Endometrial microvascular endothelial cells (primary cell): Measurements from ENCODE around the gene MOK. TPM values are rescaled to one million over a fixed set of nuclear protein-coding genes. Genes with fewer than 3 reads are reported as not detected.
"Not testable (repeated sequence)": the region's sequence is repeated elsewhere in the genome, so short reads cannot be mapped to it uniquely, and the experiment has no call there.

Experiments
- in situ Hi-C: cut with HindIII; loops from 2 replicates; pipeline ENCODE4 v1.10.0; 2017; ENCODE audit warnings: low sequenced_read_pairs, low pct_unique_long_range_greater_than_20kb; ENCODE audit errors: inconsistent ontology term
- total RNA-seq: library from RNA; depleted of rRNA; stranded (reverse); fragments of >200 nt; gene quantifications from one replicate; pipeline ENCODE4 v1.2.3, GENCODE V29; 2015; ENCODE audit errors: inconsistent ontology term

Gene MOK
- total RNA-seq, 1 donor from 2014 or later: 7.5 TPM

GRCh38 chr14:102325791-102326345 lies 20.9 kb upstream of the MOK start:
- in situ Hi-C loops: no loop called here

DNA sequence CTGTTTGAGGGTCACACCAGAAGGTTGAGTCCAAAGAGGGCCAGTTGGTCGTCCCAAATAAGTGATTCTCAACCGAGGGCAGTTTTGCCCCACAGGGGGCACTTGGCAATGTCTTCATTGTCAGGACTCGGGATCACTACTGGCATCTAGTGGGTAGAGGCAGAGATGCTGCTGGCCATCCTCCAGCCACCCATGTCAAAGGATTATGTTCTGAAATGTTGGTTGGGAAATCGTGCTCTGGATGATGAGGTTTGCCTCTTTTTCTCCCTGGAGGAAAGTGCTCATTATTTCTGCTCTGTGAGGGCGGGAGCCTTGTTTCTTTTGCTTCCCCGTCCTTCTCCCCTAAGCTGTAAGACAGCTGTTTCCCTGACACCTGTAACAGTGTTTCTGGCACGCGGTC lies 18.1 kb upstream of the MOK start:
- in situ Hi-C loops: loop anchor here (25.0 kb wide), 1 partner anchor 236 kb away; the partner anchor contains the start of gene HSP90AA1

- in situ Hi-C loops: loop anchor here (25.0 kb wide), 1 partner anchor 234 kb away; the partner anchor contains the start of gene HSP90AA1
These were observed 16.8 kb upstream of the MOK start for GRCh38 chr14:102321456-102322422.

DNA sequence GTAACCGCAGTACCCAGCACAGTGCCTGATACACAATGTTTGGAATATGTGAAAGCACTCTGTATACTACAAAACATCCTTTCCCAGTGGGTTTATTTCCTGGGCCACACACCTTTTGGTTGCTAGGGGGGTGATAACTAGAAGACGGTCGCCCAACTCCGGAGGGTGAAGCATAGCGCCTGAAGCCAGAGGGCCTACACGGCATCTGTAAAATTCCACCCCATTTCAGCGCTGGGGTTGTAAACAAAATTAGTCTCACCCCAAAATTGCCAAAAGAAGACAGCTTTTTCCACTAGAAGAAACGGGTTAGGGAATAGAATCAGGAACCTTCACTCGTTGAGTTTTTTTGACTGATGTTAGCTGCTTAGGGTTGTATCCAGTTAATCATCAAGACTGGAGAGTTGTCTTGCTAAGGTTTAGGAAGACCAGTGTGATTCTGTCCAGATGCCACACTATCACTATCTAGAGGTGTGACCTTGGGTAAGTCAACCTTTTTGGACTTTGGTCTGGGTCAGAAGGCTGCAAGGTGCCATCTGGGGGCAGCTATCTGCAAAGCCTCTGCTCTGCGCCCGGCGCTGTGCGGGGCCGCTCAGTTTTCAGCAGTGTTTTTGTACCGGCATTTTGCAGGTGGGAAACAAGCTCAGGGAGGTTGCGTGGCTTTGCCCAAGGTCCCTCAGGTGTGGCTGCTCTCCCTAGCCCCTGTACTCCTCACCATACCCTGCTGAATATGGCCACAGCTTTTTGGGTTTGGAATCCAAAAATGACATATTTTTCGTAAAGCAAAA lies 15.9 kb upstream of the MOK start:
- in situ Hi-C loops: loop anchor here (25.0 kb wide), 1 partner anchor 234 kb away; the partner anchor contains the start of gene HSP90AA1

- in situ Hi-C loops: loop anchor here (25.0 kb wide), 1 partner anchor 233 kb away; the partner anchor contains the start of gene HSP90AA1
These were observed 15.2 kb upstream of the MOK start for GRCh38 chr14:102320033-102320660.

GRCh38 chr14:102319351-102320032 lies 14.5 kb upstream of the MOK start, which contains the start of gene ZNF839:
ZNF839 (plus strand) TSS chr14:102319746; CDS start chr14:102319766, 20 bp downstream.
- in situ Hi-C loops: loop anchor here (25.0 kb wide), 1 partner anchor 232 kb away; the partner anchor contains the start of gene HSP90AA1

DNA sequence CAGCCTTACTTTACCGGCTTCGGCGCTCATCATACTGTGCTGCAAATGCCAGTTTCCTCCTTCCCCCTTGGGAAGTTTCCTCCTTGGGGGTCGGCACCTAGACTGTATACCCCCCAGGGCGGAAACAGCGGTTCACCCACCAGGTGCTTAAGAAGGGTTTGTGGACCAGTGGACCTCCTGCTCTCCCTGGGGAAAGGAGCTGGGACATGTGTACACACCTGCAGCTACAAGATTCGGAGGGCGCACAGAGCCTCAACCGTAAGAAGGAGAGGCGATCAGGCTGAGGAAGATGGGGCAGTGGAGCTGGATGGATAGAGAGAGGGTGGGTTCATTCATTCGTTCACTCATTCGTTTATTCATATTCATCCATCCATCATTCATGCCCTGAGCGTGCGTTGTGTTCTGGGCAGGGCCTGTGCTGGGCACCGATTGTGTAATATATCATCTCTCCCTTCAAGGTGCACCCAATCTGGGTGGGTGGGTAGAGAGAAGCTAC lies 13.9 kb upstream of the MOK start:
- in situ Hi-C loops: loop anchor here (25.0 kb wide), 1 partner anchor 232 kb away; the partner anchor contains the start of gene HSP90AA1

GRCh38 chr14:102317564-102318248 lies 12.7 kb upstream of the MOK start:
- in situ Hi-C loops: loop anchor here (25.0 kb wide), 1 partner anchor 230 kb away; the partner anchor contains the start of gene HSP90AA1

GRCh38 chr14:102316743-102317563 lies 12.0 kb upstream of the MOK start:
- in situ Hi-C loops: loop anchor here (25.0 kb wide), 1 partner anchor 230 kb away; the partner anchor contains the start of gene HSP90AA1

- in situ Hi-C loops: loop anchor here (25.0 kb wide), 1 partner anchor 229 kb away; the partner anchor contains the start of gene HSP90AA1
These were observed 11.4 kb upstream of the MOK start for GRCh38 chr14:102316338-102316742.

GRCh38 chr14:102315121-102315520 lies 10.2 kb upstream of the MOK start:
- in situ Hi-C loops: loop anchor here (25.0 kb wide), 1 partner anchor 228 kb away; the partner anchor contains the start of gene HSP90AA1

GRCh38 chr14:102314242-102315011 lies 9.5 kb upstream of the MOK start:
- in situ Hi-C loops: loop anchor here (25.0 kb wide), 1 partner anchor 227 kb away; the partner anchor contains the start of gene HSP90AA1

GRCh38 chr14:102303664-102304063 lies 1.3 kb downstream of the MOK start:
- in situ Hi-C loops: loop anchor here (25.0 kb wide), 1 partner anchor 216 kb away; the partner anchor contains the start of gene HSP90AA1

DNA sequence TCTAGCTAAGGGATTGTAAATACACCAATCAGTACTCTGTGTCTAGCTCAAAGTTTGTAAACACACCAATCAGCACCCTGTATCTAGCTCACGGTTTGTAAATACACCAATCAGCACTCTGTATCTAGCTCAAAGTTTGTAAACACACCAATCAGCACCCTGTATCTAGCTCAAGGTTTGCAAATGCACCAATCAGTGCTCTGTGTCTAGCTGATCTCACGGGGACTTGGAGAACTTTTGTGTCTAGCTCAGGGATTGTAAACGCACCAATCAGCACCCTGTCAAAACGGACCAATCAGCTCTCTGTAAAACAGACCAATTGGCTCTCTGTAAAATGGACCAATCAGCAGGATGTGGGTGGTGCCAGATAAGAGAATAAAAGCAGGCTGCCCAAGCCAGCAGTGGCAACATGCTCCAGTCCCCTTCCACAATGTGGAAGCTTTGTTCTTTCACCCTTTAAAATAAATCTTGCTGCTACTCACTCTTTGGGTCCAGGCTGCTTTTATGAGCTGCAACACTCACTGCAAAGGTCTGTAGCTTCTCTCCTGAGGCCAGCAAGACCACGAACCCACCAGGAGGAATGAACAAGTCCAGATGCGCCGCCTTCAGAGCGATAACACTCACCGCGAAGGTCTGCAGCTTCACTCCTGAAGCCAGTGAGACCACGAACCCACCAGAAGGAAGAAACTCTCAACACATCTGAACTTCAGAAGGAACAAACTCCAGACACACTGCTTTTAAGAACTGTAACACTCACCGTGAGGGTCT lies 6.5 kb downstream of the MOK start:
- in situ Hi-C loops: not testable (repeated sequence)
